Activated CD8-positive, alpha-beta T cell treated with anti-CD3 and anti-CD28 coated beads, Interleukin-2, amount 10 ng/mL, durations not matched to agents 7 days and 5 days (primary cell): ENCODE data around the gene CCDC185. TPM values are rescaled to one million over a fixed set of nuclear protein-coding genes. Genes with fewer than 3 reads are reported as not detected.

Experiments
- ATAC-seq: fragments of 150-1000 bp; cut with Tn5 transposase; one replicate; pipeline ENCODE4 v1.10.0; 2021; ENCODE audit warnings: moderate library complexity
- CTCF ChIA-PET: fragments of 350-600 bp; sonication (Branson Sonifier 250); formaldehyde crosslinking; loops from one replicate; lab custom pipeline; 2021; ENCODE audit warnings: antibody characterized with exemption; lab: Charles Lee
- POLR2A ChIA-PET: fragments of 350-600 bp; sonication (Branson Sonifier 250); formaldehyde crosslinking; loops from one replicate; lab custom pipeline; 2021; ENCODE audit warnings: antibody characterized with exemption; lab: Charles Lee
- DNase-seq: peaks from one replicate; pipeline ENCODE4 v3.0.0-alpha.2; 2020
- H3K27ac Mint-ChIP-seq: one replicate; pipeline ENCODE4 v1.8.0; 2021; ENCODE audit warnings: mild to moderate bottlenecking, mixed read lengths
- H3K27me3 Mint-ChIP-seq: one replicate; pipeline ENCODE4 v1.8.0; 2021; ENCODE audit warnings: low read depth, mixed read lengths
- H3K36me3 Mint-ChIP-seq: one replicate; pipeline ENCODE4 v1.8.0; 2021; ENCODE audit warnings: low read depth, mixed read lengths
- H3K4me1 Mint-ChIP-seq: one replicate; pipeline ENCODE4 v1.8.0; 2021; ENCODE audit warnings: low read depth, mixed read lengths
- H3K4me3 Mint-ChIP-seq: one replicate; pipeline ENCODE4 v1.8.0; 2021; ENCODE audit warnings: mild to moderate bottlenecking, mixed read lengths
- H3K9me3 Mint-ChIP-seq: one replicate; pipeline ENCODE4 v1.8.0; 2022; ENCODE audit warnings: mixed read lengths; ENCODE audit not compliant: insufficient read depth
- total RNA-seq, 2 experiments: library from RNA; stranded (reverse); gene quantifications; one replicate each; pipeline ENCODE4 v1.2.3, GENCODE V29; 2021

The CCDC185 gene
- not detected for total RNA-seq

GRCh38 chr1:223393275-223394214 lies at the start of gene CCDC185:
Gene CCDC185, plus strand, starts transcription at chr1:223393415. Its CDS starts 61 bp downstream, at chr1:223393476.
- DNase-seq = no peak
- no peaks in the 10 kb centered on the region for H3K4me1 Mint-ChIP-seq
- peaks cover 24% of the 10 kb centered on the region for H3K27me3 Mint-ChIP-seq
- H3K36me3 Mint-ChIP-seq = no peaks in the 10 kb centered on the region
- no peaks in the 10 kb centered on the region for H3K9me3 Mint-ChIP-seq
- ChIA-PET CTCF (no interaction called here), POLR2A (no interaction called here)
- H3K27ac Mint-ChIP-seq = no peak within 1 kb of the TSS
- H3K4me3 Mint-ChIP-seq = no peak within 1 kb of the TSS
- no peak for ATAC-seq

- no peak for ATAC-seq
- no peaks in the 10 kb centered on the region for H3K4me1 Mint-ChIP-seq
Observed at GRCh38 chr1:223343692-223344091, 49.5 kb upstream of the CCDC185 start.

GRCh38 chr1:223344491-223344890 lies 48.7 kb upstream of the CCDC185 start:
- ATAC-seq (no peak), DNase-seq (no peak)
- no peaks in the 10 kb centered on the region for H3K27me3 Mint-ChIP-seq
- H3K36me3 Mint-ChIP-seq = no peaks in the 10 kb centered on the region
- no peaks in the 10 kb centered on the region for H3K4me1 Mint-ChIP-seq
- POLR2A ChIA-PET = no interaction called here
- no peak overlapping the region for H3K27ac Mint-ChIP-seq
- CTCF ChIA-PET = interaction anchor here (1.4 kb wide), 1 partner anchor 220 kb away, joined by 4 read pairs; no protein-coding TSS in a partner anchor
- no peak overlapping the region for H3K4me3 Mint-ChIP-seq
- no peaks in the 10 kb centered on the region for H3K9me3 Mint-ChIP-seq

More at GRCh38 chr1:223343692-223344091, 49.5 kb upstream of the CCDC185 start:
- H3K27ac Mint-ChIP-seq = no peak overlapping the region
- H3K9me3 Mint-ChIP-seq = no peaks in the 10 kb centered on the region
- no peak overlapping the region for H3K4me3 Mint-ChIP-seq
- no peak for DNase-seq
- H3K36me3 Mint-ChIP-seq = no peaks in the 10 kb centered on the region
- POLR2A ChIA-PET = interaction anchor here (0.5 kb wide), 1 partner anchor 270 kb away, joined by 3 read pairs; no protein-coding TSS in a partner anchor
- CTCF ChIA-PET = interaction anchor here (1.0 to 1.4 kb wide), 2 partner anchors 19 to 220 kb away, joined by 3 to 4 read pairs; no protein-coding TSS in a partner anchor
- no peaks in the 10 kb centered on the region for H3K27me3 Mint-ChIP-seq

GRCh38 chr1:223345720-223346119 lies 47.5 kb upstream of the CCDC185 start:
- Mint-ChIP-seq H3K27me3 (no peaks in the 10 kb centered on the region), H3K4me3 (no peak overlapping the region)
- DNase-seq = no peak

GRCh38 chr1:223346311-223346710 lies 46.9 kb upstream of the CCDC185 start:
- ChIA-PET CTCF (no interaction called here), POLR2A (no interaction called here)
- no peaks in the 10 kb centered on the region for H3K36me3 Mint-ChIP-seq
- DNase-seq (no peak), ATAC-seq (no peak)
- H3K9me3 Mint-ChIP-seq = no peaks in the 10 kb centered on the region
- no peak overlapping the region for H3K4me3 Mint-ChIP-seq
- H3K27ac Mint-ChIP-seq = no peak overlapping the region
- H3K27me3 Mint-ChIP-seq = no peaks in the 10 kb centered on the region
- H3K4me1 Mint-ChIP-seq = no peaks in the 10 kb centered on the region

More at GRCh38 chr1:223345720-223346119, 47.5 kb upstream of the CCDC185 start:
- no peaks in the 10 kb centered on the region for H3K36me3 Mint-ChIP-seq
- no peak for ATAC-seq
- no peaks in the 10 kb centered on the region for H3K4me1 Mint-ChIP-seq
- CTCF ChIA-PET = no interaction called here
- H3K27ac Mint-ChIP-seq = no peak overlapping the region
- POLR2A ChIA-PET = no interaction called here
- no peaks in the 10 kb centered on the region for H3K9me3 Mint-ChIP-seq

GRCh38 chr1:223347583-223347982 lies 45.6 kb upstream of the CCDC185 start:
- Mint-ChIP-seq H3K9me3 (no peaks in the 10 kb centered on the region), H3K27me3 (no peaks in the 10 kb centered on the region), H3K27ac (no peak overlapping the region), H3K4me1 (no peaks in the 10 kb centered on the region), H3K36me3 (no peaks in the 10 kb centered on the region), H3K4me3 (no peak overlapping the region)
- ChIA-PET POLR2A (no interaction called here), CTCF (no interaction called here)
- ATAC-seq (no peak), DNase-seq (no peak)

- Mint-ChIP-seq H3K9me3 (no peaks in the 10 kb centered on the region), H3K36me3 (no peaks in the 10 kb centered on the region), H3K4me3 (no peak overlapping the region), H3K4me1 (no peaks in the 10 kb centered on the region), H3K27me3 (no peaks in the 10 kb centered on the region), H3K27ac (no peak overlapping the region)
- CTCF ChIA-PET = interaction anchor here (0.8 kb wide), 1 partner anchor 224 kb away, joined by 3 read pairs; no protein-coding TSS in a partner anchor
- ATAC-seq (no peak), DNase-seq (no peak)
- POLR2A ChIA-PET = no interaction called here
Observed at GRCh38 chr1:223348439-223348838, 44.8 kb upstream of the CCDC185 start.

- ChIA-PET CTCF (interaction anchor here (1.5 kb wide), 1 partner anchor 216 kb away, joined by 4 read pairs; no protein-coding TSS in a partner anchor), POLR2A (no interaction called here)
- Mint-ChIP-seq H3K9me3 (no peaks in the 10 kb centered on the region), H3K27me3 (peaks cover 3% of the 10 kb centered on the region), H3K4me1 (no peaks in the 10 kb centered on the region), H3K4me3 (no peak overlapping the region), H3K36me3 (no peaks in the 10 kb centered on the region), H3K27ac (no peak overlapping the region)
- DNase-seq (no peak), ATAC-seq (no peak)
Observed at GRCh38 chr1:223349241-223349640, 44.0 kb upstream of the CCDC185 start.

- CTCF ChIA-PET = interaction anchor here (1.0 to 1.5 kb wide), 2 partner anchors 217 to 227 kb away, joined by 3 to 4 read pairs; no protein-coding TSS in a partner anchor
- Mint-ChIP-seq H3K36me3 (no peaks in the 10 kb centered on the region), H3K4me3 (no peak overlapping the region), H3K4me1 (no peaks in the 10 kb centered on the region), H3K9me3 (no peaks in the 10 kb centered on the region), H3K27me3 (peaks cover 5% of the 10 kb centered on the region), H3K27ac (no peak overlapping the region)
- DNase-seq = no peak
- POLR2A ChIA-PET = interaction anchor here (0.6 kb wide), 1 partner anchor 398 kb away, joined by 3 read pairs; no protein-coding TSS in a partner anchor
- ATAC-seq = no peak
Observed at GRCh38 chr1:223350361-223350908, 42.8 kb upstream of the CCDC185 start.

GRCh38 chr1:223352944-223353343 lies 40.3 kb upstream of the CCDC185 start:
- Mint-ChIP-seq H3K36me3 (no peaks in the 10 kb centered on the region), H3K9me3 (no peaks in the 10 kb centered on the region), H3K27ac (no peak overlapping the region), H3K27me3 (peaks cover 8% of the 10 kb centered on the region), H3K4me3 (no peak overlapping the region), H3K4me1 (no peaks in the 10 kb centered on the region)
- DNase-seq = no peak
- no peak for ATAC-seq
- POLR2A ChIA-PET = no interaction called here
- CTCF ChIA-PET = no interaction called here

GRCh38 chr1:223353939-223354338 lies 39.3 kb upstream of the CCDC185 start:
- Mint-ChIP-seq H3K36me3 (no peaks in the 10 kb centered on the region), H3K4me3 (no peak overlapping the region), H3K27me3 (peaks cover 8% of the 10 kb centered on the region), H3K4me1 (no peaks in the 10 kb centered on the region), H3K27ac (no peak overlapping the region), H3K9me3 (no peaks in the 10 kb centered on the region)
- DNase-seq = no peak
- ChIA-PET CTCF (no interaction called here), POLR2A (no interaction called here)
- ATAC-seq = no peak

GRCh38 chr1:223355699-223356098 lies 37.5 kb upstream of the CCDC185 start:
- no peak overlapping the region for H3K27ac Mint-ChIP-seq
- no peaks in the 10 kb centered on the region for H3K36me3 Mint-ChIP-seq
- POLR2A ChIA-PET = no interaction called here
- no peaks in the 10 kb centered on the region for H3K4me1 Mint-ChIP-seq
- no peak overlapping the region for H3K4me3 Mint-ChIP-seq
- CTCF ChIA-PET = no interaction called here
- H3K9me3 Mint-ChIP-seq = no peaks in the 10 kb centered on the region
- ATAC-seq (no peak), DNase-seq (no peak)
- peaks cover 20% of the 10 kb centered on the region for H3K27me3 Mint-ChIP-seq
